Measurements from ENCODE around the gene TOB1.
A peak's percentile ranks its signal among the peaks of the same experiment; 100 is the strongest.

DNA sequence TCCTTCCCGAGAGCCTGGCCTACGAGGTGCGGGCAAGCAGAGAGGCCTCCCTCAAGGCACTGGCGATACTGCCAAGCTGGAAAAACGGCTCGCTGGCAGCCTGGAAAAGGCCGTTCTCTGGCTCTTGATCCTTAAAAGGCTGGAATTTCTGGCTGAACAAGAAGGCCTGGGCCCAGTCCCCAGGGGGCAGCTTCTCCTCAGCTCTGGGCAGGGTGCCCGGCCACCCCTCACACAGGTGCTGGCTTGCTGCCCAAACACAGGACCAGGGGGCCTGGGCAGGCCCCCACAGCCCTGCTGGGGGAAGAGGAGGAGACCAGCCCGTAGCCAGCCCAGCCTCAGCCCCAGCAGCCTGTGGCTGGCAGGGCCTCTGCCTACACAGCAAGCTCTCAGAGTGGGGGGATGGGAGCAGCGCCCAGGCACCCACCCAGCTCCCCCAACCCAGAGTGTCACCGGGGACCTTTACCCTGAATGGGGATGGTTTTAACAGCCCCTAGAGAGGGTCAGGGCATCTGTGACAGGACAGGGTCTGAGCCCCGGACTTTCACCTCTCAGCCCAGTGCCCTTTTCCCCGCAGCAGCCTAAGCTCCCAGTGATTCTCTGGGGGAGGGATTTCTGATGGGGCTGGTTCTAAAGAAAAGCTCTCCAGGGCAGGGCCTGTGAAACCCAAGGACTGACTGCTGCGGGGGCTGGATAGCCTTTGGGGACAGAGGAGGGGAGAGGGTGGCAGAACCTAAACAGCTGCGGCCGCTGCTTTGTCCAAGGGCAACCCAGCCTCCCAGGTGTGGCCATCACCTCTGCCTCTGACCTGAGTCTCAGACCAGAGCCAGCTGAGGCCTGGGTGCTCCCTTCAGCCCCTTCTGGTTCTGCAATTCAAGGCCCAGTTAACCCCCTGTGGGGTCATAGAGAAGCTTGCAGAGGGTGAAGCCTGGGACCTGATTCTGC lies 38.6 kb upstream of the TOB1 start:
- no peak for TF ChIP-seq POLR2A (IDR thresholded peaks at IDR 0.05; ENCODE audit: low read depth)
- peak in 1 of 3 experiments; percentile 18 for TF ChIP-seq CTCF (IDR thresholded peaks at IDR 0.05)
